MCF 10A (cell line): Measurements from ENCODE around the gene MITF. TPM values are rescaled to one million over a fixed set of nuclear protein-coding genes. Genes with fewer than 3 reads are reported as not detected.

Experiments
- BruUV-seq: library from RNA; stranded (reverse); fragments of 400-500 nt; replicated peaks from 2 replicates; lab custom pipeline; 2021; lab: Mats Ljungman, UMichigan
- CTCF ChIA-PET: fragments of 300-600 bp; sonication (Branson Sonifier 250); formaldehyde crosslinking; extraction: SDS; loops from one replicate; lab custom pipeline; 2021; ENCODE audit warnings: antibody characterized with exemption, inconsistent platforms; lab: Yijun Ruan, JAX
- POLR2A ChIA-PET: fragments of 300-600, 350-650 bp; sonication (Branson Sonifier 250); formaldehyde crosslinking; extraction: SDS; loops from one replicate; lab custom pipeline; 2020; ENCODE audit warnings: antibody characterized with exemption, inconsistent platforms; lab: Yijun Ruan, JAX
- DNase-seq: peaks from one replicate; pipeline ENCODE4 v3.0.0-alpha.2; 2018; ENCODE audit not compliant: unreplicated experiment
- H3K27ac Mint-ChIP-seq: one replicate; pipeline ENCODE4 v1.8.0; 2022; ENCODE audit warnings: mild to moderate bottlenecking, low read depth, mixed read lengths; ENCODE audit not compliant: unreplicated experiment
- H3K27me3 Mint-ChIP-seq: one replicate; pipeline ENCODE4 v1.8.0; 2022; ENCODE audit warnings: mixed read lengths; ENCODE audit not compliant: insufficient read depth, unreplicated experiment
- H3K36me3 Mint-ChIP-seq: one replicate; pipeline ENCODE4 v1.8.0; 2022; ENCODE audit warnings: mild to moderate bottlenecking, moderate library complexity, mixed read lengths; ENCODE audit not compliant: insufficient read depth, unreplicated experiment
- H3K4me1 Mint-ChIP-seq: one replicate; pipeline ENCODE4 v1.8.0; 2022; ENCODE audit warnings: mixed read lengths; ENCODE audit not compliant: insufficient read depth, unreplicated experiment
- H3K4me3 Mint-ChIP-seq: one replicate; pipeline ENCODE4 v1.8.0; 2022; ENCODE audit warnings: mild to moderate bottlenecking, moderate library complexity, mixed read lengths; ENCODE audit not compliant: unreplicated experiment
- H3K9me3 Mint-ChIP-seq: one replicate; pipeline ENCODE4 v1.8.0; 2022; ENCODE audit warnings: mixed read lengths; ENCODE audit not compliant: unreplicated experiment
- intact Hi-C: fragments of 100-400 bp; cut with micrococcal nuclease; formaldehyde crosslinking; loops from 2 replicates; pipeline ENCODE4 v1.14.1; 2022
- total RNA-seq: library from RNA; stranded (reverse); gene quantifications from 2 replicates; pipeline ENCODE4 v1.2.3, GENCODE V29; 2022
- TF ChIP-seq, protein P1 (sequence below): fragments of 200-600 bp; IDR thresholded peaks from one replicate; pipeline ENCODE4 v1.8.0; 2022; ENCODE audit warnings: antibody characterized with exemption, mild to moderate bottlenecking; ENCODE audit not compliant: unreplicated experiment

The MITF gene
- total RNA-seq, 1 experiment from 2014 or later, result 16.1 TPM

DNA sequence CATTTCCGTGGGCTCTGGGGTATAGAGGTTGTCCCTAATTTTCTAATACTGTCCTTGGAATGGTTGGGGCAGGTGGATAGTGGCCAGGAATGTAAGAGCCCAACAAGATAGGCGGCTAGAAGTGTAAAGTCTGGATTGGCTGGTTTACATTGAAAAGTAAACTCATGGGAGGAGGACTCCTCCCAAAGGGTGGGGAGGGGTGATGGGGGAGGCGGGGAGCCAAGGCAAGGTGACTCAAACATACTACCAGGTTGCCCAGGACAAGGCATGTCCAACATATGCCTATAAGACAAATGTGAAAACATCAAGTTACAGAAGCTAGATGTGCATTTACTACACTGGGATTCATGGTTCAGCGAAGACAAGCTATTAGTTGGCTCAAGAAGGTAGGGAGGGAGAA, 246.0 kb downstream of the MITF start:
- H3K27ac Mint-ChIP-seq, result no peak overlapping the region
- no peaks in the 10 kb centered on the region for H3K36me3 Mint-ChIP-seq
- TF ChIP-seq, protein P1, sequence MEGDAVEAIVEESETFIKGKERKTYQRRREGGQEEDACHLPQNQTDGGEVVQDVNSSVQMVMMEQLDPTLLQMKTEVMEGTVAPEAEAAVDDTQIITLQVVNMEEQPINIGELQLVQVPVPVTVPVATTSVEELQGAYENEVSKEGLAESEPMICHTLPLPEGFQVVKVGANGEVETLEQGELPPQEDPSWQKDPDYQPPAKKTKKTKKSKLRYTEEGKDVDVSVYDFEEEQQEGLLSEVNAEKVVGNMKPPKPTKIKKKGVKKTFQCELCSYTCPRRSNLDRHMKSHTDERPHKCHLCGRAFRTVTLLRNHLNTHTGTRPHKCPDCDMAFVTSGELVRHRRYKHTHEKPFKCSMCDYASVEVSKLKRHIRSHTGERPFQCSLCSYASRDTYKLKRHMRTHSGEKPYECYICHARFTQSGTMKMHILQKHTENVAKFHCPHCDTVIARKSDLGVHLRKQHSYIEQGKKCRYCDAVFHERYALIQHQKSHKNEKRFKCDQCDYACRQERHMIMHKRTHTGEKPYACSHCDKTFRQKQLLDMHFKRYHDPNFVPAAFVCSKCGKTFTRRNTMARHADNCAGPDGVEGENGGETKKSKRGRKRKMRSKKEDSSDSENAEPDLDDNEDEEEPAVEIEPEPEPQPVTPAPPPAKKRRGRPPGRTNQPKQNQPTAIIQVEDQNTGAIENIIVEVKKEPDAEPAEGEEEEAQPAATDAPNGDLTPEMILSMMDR, result no peak
- no peak for DNase-seq
- H3K4me1 Mint-ChIP-seq, result peaks cover 5% of the 10 kb centered on the region
- POLR2A ChIA-PET, result interaction anchor here (1.7 kb wide), 1 partner anchor 9 kb away, joined by 5 read pairs; no protein-coding TSS in a partner anchor
- H3K4me3 Mint-ChIP-seq, result no peak overlapping the region
- peaks cover 15% of the 10 kb centered on the region for H3K27me3 Mint-ChIP-seq
- no peaks in the 10 kb centered on the region for H3K9me3 Mint-ChIP-seq
- BruUV-seq, result no TSS peak
- CTCF ChIA-PET, result interaction anchor here (0.8 kb wide), 1 partner anchor 218 kb away, joined by 3 read pairs; no protein-coding TSS in a partner anchor
- intact Hi-C loops, result no loop called here

DNA sequence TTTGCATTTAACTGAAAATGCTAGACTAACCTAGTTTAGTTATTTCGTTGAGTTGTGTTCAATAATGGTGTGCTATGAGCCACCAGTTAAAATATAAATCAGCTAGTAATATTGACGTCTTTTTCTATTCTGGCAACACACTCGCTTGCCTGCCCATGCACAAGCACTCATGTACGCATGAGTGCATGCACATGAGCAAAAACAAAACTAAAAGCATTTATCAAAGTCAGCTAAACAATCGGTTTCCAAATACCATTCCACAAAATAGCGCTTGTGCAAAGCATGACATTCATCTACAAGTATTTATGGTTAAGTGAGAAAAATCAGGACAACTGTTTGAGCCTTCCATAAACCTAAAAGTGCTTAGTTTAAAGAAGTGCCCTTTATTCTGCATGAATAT, 247.2 kb downstream of the MITF start:
- Mint-ChIP-seq H3K36me3 (no peaks in the 10 kb centered on the region), H3K4me3 (no peak overlapping the region), H3K27me3 (peaks cover 15% of the 10 kb centered on the region), H3K4me1 (peaks cover 5% of the 10 kb centered on the region), H3K9me3 (no peaks in the 10 kb centered on the region), H3K27ac (no peak overlapping the region)
- DNase-seq, result no peak
- TF ChIP-seq, protein P1, result no peak
- CTCF ChIA-PET, result interaction anchor here (0.6 to 1.2 kb wide), 2 partner anchors 9 to 10 kb away, joined by 3 to 4 read pairs; no protein-coding TSS in a partner anchor
- no TSS peak for BruUV-seq
- intact Hi-C loops, result no loop called here
- POLR2A ChIA-PET, result no interaction called here

DNA sequence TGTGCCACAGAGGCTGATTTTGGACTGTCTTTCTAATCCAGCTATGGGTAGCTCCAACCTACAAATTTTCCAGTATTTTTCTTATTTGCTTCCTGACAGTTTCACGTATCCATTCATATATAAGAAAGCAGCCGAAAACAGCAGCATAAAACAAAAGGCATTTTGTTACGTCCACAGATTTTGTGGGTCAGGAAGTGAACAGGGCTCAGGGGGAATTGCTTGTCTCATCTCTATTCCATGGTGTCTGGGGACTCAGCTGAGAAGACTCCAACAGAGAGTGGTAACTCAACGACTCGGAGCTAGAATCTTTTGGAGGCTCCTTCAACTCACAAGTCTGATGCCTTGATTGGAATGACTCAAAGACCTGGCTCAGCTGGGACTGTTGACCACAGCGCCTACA, 248.6 kb downstream of the MITF start:
- TF ChIP-seq, protein P1, result no peak
- no TSS peak for BruUV-seq
- POLR2A ChIA-PET, result no interaction called here
- no peak overlapping the region for H3K4me3 Mint-ChIP-seq
- no peaks in the 10 kb centered on the region for H3K9me3 Mint-ChIP-seq
- CTCF ChIA-PET, result no interaction called here
- H3K36me3 Mint-ChIP-seq, result no peaks in the 10 kb centered on the region
- DNase-seq, result no peak
- no peak overlapping the region for H3K27ac Mint-ChIP-seq
- intact Hi-C loops, result no loop called here
- H3K27me3 Mint-ChIP-seq, result peaks cover 27% of the 10 kb centered on the region
- no peaks in the 10 kb centered on the region for H3K4me1 Mint-ChIP-seq

DNA sequence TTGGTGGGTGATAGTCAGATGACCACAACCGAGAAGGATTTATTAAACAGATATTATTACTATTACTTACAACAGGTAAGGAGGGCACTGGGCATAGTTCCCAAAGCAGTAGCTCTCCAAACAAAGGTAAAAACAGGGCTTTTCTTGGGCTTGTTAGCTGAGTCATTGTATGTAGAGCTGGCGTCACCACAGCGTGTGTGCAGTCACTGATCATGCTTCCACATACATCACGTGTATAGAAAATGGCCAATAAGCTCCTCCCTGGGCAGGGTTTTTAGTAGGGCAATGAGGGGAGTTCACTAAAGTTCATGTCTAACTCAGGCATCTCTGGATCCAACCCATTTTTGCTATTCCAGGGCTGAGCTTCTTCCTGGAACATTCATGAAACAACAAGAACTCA, 254.5 kb downstream of the MITF start:
- ChIA-PET CTCF (interaction anchor here (1.4 kb wide), 1 partner anchor 10 kb away, joined by 3 read pairs; no protein-coding TSS in a partner anchor), POLR2A (interaction anchor here (0.7 to 1.4 kb wide), 2 partner anchors 10 kb away, joined by 3 to 5 read pairs; no protein-coding TSS in a partner anchor)
- TF ChIP-seq, protein P1, result no peak
- Mint-ChIP-seq H3K36me3 (no peaks in the 10 kb centered on the region), H3K4me1 (peaks cover 6% of the 10 kb centered on the region), H3K9me3 (no peaks in the 10 kb centered on the region), H3K4me3 (no peak overlapping the region), H3K27me3 (peaks cover 71% of the 10 kb centered on the region), H3K27ac (no peak overlapping the region)
- BruUV-seq, result no TSS peak
- intact Hi-C loops, result no loop called here
- no peak for DNase-seq
